ENCODE data around the gene DOCK8. TPM values are rescaled to one million over a fixed set of nuclear protein-coding genes. Genes with fewer than 3 reads are reported as not detected.

DOCK8 gene
- total RNA-seq, 1 donor: 0.18 TPM

DNA sequence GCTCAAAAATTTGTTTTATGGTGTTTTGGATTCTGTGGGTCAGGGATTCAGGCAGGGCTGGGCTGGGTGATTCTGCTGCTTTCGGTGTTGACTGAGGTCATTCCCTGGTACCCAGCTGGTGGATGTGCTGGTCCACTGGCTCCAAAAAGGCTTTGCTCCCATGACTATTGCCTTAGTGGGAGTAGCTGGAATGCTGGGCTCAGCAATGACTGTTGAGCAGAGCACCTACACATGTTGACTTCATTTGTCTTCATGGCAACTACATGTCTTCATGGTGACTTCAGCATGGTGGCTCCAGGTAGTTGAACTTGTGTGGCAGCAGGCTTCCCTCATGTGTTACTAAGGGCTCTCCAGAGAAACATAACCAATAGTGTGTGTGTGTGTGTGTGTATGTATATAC lies 297.2 kb downstream of the DOCK8 start:
- no peak for DNase-seq (ENCODE audit: low read depth)
- H3K4me3 ChIP-seq (ENCODE audit: low read depth, low read length): no peak overlapping the region
- TF ChIP-seq, protein P1, sequence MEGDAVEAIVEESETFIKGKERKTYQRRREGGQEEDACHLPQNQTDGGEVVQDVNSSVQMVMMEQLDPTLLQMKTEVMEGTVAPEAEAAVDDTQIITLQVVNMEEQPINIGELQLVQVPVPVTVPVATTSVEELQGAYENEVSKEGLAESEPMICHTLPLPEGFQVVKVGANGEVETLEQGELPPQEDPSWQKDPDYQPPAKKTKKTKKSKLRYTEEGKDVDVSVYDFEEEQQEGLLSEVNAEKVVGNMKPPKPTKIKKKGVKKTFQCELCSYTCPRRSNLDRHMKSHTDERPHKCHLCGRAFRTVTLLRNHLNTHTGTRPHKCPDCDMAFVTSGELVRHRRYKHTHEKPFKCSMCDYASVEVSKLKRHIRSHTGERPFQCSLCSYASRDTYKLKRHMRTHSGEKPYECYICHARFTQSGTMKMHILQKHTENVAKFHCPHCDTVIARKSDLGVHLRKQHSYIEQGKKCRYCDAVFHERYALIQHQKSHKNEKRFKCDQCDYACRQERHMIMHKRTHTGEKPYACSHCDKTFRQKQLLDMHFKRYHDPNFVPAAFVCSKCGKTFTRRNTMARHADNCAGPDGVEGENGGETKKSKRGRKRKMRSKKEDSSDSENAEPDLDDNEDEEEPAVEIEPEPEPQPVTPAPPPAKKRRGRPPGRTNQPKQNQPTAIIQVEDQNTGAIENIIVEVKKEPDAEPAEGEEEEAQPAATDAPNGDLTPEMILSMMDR (IDR thresholded peaks at IDR 0.05; ENCODE audit: insufficient read depth, low read length): no peak

DNA sequence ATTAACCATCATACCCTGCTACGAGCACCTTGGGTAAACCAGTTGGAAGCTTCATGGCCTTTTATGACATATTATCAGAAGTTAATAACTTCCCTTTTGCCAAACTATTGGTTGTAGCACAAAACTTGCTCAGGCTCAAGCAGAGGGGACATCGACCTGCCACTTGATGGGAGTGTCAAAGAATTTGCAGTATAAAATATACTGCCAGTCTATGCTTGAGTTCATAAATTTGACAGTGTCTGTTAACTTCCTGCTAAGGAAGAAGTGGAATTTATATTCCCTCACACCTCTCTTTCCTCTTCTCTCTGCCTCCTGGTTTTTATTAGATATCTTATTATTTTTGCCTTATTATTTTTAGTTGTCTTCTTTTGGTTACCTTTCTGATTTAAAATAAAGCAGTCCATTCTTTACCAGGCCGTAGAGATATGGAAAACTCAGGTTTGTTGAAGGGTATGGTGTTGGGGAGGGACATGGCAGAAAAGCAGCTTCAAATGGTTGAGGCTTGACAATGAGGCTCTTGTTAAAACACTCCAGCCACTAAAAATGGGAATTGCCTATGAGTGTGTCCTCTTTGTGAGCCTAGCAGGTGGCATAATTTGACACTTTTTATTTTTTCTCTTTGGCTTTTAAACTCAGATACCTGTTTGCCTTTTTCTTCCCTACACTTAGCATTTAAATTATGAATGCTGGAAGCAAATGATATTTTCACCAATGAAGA lies 298.0 kb downstream of the DOCK8 start:
- DNase-seq (ENCODE audit: low read depth): no peak
- TF ChIP-seq, protein P1 (IDR thresholded peaks at IDR 0.05; ENCODE audit: insufficient read depth, low read length): no peak

More for the DNA sequence above, 298.0 kb downstream of the DOCK8 start:
- no peak overlapping the region for H3K4me3 ChIP-seq (ENCODE audit: low read depth, low read length)

Other genes starting within 250 kb of the DOCK8 start
- 2.2 and 5.2 TPM in 2 replicates for gene WASHC1, start 185.4 kb upstream of the DOCK8 start, total RNA-seq (ENCODE audit: low replicate concordance)
- gene FOXD4, start 96.4 kb upstream of the DOCK8 start, total RNA-seq (ENCODE audit: low replicate concordance): 0.27 TPM in 1 of 2 replicates, not detected in the other
- 32.5 and 39.2 TPM in 2 replicates for gene ZNG1A, start 35.8 kb upstream of the DOCK8 start, total RNA-seq (ENCODE audit: low replicate concordance)

All from fibroblast of the aortic adventitia (primary cell).